ENCODE results near the gene OLFML2B.
"Not testable (repeated sequence)": the region's sequence is repeated elsewhere in the genome, so short reads cannot be mapped to it uniquely, and the experiment has no call there.

Gene OLFML2B

DNA sequence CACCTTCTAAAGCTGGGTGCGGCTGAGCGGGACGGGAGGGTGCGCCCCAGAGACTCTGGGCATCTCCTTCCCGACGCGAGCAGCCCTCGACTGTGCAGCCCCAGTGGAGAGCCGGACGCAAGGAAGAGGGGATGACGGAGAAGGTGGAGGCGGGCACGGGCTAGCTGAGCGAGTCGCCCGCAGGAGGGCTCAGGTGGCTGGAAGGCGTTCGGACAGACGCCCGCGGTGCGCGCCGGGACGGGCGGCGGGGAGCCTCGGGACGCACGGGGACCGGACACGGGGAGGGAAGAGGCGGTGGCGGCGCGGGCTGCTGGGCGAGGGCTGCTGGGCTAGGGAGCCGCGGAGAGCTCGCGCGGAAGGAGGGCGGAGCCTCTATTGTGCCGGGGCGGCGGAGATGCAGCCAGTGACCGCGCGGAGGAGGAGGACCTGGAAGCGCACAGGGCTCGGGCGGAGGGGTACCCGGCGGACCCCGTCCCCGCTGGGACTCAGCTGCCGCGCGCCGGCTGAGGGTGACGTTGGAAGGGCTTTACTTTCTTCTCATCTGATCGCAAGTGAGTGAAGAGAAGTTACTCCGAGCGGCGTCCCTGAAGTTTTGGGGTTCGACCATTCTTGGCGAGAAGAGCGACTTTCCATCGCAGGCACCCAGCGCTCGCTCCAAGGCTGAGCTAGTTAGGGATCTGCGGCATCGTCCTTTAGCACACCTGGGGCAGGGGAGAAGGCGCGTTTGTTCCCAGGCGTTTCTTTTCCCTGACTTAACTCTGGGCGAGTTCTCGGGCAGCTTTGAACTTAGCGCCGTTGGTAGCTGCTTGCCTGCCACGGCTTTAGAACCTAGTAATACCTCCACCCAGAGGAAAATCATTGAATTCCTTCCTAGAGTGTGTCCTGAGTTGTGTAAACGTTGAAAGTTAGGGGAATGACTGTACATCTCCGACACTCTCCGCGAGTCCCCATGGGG is at the start of gene OLFML2B:
Gene OLFML2B, minus strand, starts transcription at position 323 of the 955 bp plus-strand sequence. CDS start 439 bp downstream, outside the sequence.
- peak; percentile 86 for DNase-seq (ENCODE audit: low spot score)

DNA sequence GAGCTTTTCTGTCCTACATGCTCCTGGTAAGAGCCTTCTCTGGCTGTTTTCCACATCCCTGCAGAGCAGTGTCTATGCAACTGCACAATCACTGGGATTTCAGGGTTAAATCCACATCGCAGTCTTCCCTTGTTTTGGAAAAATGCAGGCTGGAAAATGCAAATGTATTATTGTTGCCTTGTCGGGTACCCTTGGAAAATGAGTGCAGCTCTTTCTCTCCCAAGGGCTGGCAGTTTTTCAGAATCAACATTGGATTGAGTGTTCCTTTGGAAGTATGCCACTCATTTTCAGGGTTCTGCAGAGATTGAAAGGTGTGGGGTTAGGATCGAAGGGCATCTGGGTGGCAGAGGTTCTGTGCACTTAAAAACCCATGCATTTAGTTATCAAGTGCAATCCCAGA is 49.1 kb upstream of the OLFML2B start:
- no peak for DNase-seq (ENCODE audit: low spot score)

DNA sequence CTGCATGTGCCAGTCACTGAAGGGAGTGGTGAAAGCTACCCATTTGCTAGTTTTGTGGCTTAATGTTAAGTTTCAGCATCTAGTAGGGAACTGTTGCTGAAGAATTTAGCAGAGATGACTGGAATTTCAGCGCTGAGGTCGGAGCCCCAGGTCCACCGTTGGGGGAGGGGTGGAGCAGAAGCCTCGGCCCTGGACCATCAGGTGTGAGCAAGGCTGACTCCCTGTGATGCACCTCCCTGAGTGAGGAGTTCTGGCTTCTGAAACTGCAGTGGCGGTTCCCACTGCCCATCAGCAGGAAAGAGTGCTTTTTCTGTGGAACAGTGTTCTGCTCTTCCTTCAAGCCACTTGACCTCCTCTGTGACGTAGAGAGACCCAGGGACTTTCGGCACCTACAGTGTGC is 47.2 kb upstream of the OLFML2B start:
- no peak for DNase-seq (ENCODE audit: low spot score)

DNA sequence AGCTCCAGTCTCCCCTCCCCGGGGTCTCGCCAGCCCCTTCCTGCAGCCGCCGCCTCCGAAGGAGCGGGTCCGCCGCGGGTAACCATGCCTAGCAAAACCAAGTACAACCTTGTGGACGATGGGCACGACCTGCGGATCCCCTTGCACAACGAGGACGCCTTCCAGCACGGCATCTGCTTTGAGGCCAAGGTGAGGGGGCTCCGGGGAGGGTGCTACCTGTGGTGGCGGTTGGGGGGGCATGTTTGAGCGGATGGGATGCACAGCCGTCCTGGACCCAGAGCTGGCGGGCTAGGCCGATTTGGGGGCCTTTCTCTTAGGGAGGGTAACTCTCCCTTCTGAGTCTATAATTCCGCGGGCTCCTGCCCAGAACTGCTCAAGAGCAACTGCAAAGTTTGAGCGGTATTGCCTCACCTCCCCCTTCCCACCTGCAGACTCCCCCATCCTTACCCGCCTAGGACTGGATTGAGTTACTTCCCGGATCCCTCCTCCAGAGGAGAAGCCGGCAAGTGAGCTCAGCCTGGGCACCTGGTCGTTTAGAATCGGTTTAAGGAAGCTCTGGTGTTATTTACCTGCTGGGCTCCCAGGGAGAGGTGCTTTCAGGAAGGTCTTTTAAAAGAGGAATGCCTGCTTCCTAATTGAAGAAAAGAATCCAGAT is 46.6 kb upstream of the OLFML2B start:
- no peak for DNase-seq (ENCODE audit: low spot score)

DNA sequence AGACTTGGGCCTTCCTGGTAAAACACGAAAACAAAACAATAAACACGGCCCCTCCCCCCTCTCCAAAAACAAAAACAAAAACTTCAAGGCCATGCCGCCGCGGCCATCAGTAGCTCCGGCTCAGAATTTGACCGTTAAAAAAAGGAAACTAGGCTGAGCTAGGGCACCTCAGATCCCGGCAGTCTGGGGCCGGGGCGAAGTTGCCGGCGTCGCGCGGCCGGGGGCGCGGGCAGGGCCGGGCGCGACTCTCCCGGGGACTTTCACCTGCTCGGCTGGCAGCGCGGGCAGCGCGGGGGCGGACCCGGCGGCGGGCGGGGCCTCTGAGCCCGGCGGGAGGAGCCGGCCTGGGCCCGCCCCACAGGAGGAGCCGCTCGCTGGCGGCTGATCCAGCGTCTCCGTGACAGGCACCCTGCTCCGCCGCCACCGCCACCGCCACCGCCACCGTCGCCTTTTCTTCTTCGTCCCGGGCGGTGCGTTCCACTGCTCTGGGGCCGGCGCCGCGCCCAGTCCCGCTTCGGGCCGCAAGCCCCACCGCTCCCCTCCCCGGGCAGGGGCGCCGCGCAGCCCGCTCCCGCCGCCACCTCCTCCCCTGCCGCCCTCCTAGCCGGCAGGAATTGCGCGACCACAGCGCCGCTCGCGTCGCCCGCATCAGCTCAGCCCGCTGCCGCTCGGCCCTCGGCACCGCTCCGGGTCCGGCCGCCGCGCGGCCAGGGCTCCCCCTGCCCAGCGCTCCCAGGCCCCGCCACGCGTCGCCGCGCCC is 45.8 kb upstream of the OLFML2B start, which contains the start of gene NOS1AP:
Gene NOS1AP, plus strand, starts transcription at position 358 of the 760 bp plus-strand sequence. CDS start 487 bp downstream, outside the sequence.
- DNase-seq (ENCODE audit: low spot score), result peak; percentile 90

DNA sequence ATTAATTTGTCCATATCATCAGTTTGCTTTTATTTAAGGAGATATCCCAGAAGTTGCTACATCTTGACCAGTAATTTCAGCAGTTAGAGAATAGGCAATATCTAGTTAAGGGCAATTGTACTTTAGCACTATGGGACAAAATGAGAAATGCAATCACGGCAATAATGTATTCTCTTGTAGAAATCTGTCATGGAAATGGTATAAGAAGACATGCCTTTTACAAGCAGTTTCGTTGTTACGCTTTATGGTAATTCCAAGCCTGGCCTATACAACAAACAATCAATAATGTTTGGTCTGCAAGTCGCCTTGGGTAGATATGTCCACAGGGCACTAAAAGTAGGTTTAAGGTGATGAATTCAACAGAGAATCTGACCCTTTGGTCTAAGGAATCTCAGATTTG is 44.6 kb upstream of the OLFML2B start:
- no peak for DNase-seq (ENCODE audit: low spot score)

DNA sequence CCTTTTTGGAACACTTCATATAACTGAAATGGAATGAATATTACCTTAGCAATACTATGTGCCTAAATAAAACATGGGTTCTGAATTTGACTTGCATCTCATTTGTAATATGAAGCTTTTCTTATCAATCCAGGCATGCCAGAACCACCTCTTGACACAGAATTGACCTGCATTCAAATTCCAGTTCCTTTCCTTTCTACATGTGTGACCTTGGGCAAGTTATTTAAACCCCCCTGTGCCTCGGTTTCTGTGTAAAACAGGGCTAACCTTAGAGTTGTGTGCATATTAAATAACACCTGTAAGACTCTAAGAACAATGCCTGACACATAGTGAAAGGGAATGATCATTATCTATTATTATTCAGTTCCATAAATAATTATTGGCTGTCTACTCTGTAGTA is 43.8 kb upstream of the OLFML2B start:
- DNase-seq (ENCODE audit: low spot score), result no peak

DNA sequence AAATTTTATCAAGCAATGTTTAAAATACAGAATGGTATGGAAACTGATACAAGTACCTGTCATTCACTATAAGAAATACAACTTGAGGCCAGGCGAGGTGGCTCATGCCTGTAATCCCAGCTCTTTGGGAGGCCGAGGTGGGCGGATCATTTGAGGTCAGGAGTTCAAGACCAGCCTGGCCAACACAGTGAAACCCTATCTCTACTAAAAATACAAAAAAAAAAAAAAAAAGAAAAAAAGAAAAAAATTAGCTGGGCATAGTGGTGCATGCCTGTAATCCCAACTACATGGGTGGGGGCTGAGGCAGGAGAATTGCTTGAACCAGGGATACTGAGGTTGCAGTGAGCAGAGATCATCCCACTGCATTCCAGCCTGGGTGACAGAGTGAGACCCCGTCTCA is 43.2 kb upstream of the OLFML2B start:
- not testable (repeated sequence) for DNase-seq (ENCODE audit: low spot score)

DNA sequence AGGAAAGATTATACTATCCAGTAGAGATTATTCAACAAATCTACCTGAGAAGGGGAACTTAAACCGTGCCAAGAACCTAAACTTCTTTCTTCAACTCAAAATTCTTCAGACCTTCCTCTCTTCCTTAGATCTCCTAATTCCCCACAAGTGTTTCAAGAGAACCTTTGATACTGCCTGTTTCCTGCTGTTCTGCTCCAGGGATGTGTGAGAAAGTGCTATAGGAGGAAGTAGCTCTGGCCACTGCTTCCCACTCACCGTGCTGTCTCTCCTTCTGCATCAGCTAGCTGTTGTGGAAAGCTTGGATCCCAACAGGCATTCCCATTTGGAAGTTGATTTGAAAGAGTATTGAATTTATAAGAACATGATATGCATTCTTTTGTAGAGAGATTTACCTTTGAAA is 41.3 kb upstream of the OLFML2B start:
- DNase-seq (ENCODE audit: low spot score), result no peak

DNA sequence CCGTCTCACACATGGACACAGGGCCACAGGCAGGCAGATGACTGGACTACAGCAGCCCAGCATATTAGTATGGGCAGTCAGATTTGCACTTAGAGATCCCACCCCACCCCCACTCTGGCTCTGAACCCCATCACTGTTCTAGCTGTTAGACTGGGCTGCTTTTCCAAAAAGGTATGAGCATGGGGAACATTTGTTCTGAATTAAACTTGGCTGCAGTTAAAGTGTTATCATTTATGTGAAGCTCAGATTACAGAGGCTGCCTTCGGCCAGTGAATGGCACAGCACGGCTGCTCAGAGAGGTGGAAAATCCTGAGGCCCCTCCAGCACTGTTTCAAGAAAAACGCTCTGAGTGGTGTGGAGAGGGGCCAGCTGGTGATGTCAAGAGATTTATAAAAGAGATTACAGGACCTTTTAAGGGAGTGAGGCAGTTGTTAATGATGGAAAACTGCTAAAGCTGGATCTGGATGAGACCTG is 38.9 kb upstream of the OLFML2B start:
- DNase-seq (ENCODE audit: low spot score), result peak; percentile 56

DNA sequence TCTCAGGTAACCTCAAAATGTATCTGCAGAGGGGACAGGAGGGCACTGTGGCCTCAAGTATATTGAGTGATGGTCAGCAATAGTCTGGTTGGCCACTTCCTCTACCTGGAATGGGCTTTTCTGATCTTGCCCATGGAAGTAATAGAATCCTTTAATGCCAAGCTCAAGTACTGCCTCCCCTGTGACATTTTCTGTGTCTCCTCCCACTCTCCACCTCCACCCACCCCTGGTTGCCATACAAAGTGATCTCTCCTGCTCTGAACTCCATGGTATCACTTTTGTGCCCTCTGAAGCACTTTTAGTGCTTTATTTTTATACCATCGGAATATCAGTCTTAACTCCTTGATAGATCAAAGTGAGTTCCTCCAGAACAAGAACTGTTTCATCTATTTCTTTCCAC is 36.6 kb upstream of the OLFML2B start:
- DNase-seq (ENCODE audit: low spot score), result no peak

DNA sequence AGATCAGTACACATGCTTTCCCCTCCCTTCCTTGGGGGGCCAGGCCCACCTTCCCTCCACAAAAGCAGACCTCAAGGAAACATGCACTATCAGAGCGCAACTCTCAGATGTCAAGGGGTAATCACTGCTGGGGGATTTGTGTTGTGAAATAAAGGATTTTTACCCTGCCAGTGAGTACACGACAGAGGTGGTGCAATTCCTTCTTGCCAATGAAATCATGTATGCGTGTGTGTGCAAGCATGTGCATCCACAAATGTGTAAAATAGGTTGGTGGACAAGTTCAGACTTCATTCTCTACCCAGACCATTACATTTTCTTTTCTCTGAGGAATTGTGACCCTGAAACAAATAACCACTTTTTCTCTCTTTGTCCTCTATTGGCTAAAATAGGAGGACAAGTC is 36.1 kb upstream of the OLFML2B start:
- no peak for DNase-seq (ENCODE audit: low spot score)

DNA sequence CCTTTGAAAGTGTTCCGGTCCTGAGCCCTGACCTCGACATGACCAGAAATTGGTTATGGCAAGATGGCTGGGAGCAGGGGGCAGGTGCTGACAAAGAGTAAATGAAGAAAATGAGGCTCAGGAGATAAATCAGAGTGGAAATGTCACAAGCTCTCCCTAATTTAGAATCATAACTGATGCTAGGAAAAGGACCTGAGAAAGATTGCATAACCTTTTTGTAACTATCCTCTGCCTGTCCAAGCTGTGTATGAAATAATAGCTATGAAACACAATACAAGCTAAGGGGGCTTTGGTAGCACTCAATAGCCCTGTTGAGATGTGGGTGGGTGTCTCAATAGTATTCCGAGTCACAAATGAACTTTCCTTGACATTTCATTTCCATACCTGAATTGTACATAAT is 32.9 kb upstream of the OLFML2B start:
- DNase-seq (ENCODE audit: low spot score), result no peak

DNA sequence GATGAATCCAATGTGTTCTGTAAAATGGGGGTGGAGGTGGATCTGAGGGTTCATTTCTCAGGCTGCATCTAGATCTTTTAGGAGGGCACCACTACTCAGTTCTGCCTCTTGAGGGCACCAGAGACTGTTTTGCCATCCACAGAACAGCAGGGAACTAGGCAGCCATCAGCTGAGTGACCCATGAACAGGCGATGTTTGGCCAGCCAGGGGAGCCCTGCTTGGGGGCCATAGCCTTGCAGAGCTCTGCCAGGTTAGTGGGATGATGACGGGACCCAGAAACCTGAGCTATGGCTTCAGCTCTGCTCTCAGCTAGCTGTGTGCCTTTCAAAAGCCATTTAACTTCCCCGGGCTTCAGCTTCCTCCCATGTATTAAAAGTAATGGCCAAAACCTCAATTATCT is 32.4 kb upstream of the OLFML2B start:
- peak; percentile 77 for DNase-seq (ENCODE audit: low spot score)

DNA sequence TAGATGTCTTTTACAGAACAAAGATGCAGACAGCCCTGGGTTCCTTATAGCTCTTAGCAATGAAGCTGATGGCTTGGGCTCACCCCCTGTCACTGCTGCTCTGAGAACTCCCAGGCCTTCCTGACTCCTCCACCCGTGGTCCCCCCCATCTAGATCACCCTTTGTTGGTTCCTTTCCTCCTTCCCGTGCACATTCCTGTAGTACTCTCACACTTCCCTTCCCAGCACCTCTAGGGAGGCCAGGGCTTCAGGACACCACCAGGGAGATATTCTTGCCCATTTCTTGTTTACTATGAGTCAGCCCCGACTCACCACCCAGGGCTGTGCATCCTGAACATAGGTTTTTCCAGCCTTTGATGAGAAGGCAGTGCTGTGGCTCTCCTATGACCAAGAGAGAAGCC is 31.4 kb upstream of the OLFML2B start:
- DNase-seq (ENCODE audit: low spot score), result no peak

DNA sequence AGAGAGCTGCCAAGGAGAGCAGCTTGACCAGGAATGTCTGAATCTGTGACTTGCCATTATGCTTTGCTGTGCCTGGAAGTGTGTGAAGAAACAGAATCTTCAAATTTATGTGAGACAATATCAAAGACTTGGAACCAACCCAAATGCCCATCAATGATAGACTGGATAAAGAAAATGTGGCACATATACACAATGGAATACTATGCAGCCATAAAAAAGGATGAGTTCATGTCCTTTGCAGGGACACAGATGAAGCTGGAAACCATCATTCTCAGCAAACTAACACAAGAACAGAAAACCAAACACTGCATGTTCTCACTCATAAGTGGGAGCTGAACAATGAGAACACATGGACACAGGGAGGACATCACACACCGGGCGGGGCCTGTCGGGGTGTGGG is 30.3 kb upstream of the OLFML2B start:
- not testable (repeated sequence) for DNase-seq (ENCODE audit: low spot score)

DNA sequence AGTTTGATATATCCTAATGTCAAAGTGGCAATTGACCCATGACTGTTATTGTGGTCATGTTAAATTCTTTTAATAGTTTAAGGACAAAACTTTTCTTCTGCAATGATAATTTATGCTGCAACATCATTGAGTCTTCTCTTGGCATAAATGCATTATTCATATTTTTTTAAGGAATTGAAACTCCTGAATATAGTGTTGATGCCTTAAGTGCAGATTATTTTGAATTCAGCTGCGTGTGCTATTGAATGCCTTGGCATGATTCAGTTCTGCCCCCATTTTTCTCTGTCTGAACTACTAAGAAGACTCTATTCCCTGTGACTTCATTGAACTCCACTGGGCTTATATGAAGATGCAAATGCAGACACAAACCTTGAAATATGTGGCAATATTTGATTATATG is 23.3 kb upstream of the OLFML2B start:
- no peak for DNase-seq (ENCODE audit: low spot score)

DNA sequence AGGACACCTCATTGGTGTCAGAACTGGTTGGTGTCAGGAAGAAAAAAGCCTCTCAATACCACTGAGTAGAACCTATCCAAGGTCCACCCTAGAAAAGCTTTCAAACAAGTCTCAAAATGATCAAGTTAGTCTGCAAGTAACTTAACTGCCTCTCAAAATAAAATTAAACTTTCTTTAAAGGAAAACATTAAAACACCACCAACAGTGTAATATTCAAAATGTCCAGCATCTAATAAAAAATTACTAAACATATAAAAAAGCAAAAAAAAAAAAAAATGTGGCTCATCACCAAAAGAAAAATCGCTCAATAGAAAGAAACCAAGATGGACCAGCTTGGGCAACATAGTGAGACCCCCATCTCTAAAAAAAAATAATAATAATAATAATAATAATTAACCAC is 18.7 kb upstream of the OLFML2B start:
- DNase-seq (ENCODE audit: low spot score), result no peak

DNA sequence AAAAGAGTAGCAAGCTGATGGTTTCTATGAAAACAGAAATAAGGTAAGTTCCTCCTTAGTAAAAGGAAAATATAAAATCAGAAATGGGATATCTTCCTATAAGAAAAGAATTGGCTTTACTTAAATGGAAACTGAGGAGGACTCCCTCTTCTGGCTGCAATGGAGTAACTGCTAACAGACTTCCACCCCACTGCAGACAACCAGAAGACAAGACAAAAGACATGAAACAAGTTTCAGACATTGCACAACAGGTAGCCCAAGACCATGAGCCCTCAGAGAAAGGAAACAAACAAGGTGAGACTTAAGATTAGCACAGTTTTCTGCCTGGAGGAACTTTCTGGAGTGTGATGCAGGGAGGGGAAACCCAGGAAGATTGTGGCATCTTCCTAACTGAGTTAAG is 17.0 kb upstream of the OLFML2B start:
- no peak for DNase-seq (ENCODE audit: low spot score)

DNA sequence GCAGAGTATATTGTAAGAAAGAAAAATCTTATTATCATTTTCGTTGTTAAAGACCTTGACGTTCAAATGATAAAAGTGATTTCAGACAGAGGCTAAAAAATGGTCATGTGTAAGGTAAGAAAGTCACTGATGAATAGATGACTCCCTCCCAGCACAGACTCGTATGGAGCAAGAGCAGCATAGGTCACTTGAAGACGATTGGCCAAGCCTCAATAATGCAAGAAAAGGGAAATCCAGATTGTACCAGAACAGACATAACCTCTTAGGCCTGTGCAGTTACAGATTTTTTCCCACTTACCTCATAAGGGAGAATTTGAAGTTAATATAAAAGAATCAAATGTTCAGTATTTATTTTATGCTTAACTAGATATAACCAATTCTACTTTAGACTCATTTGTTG is 16.3 kb upstream of the OLFML2B start:
- DNase-seq (ENCODE audit: low spot score), result no peak

DNA sequence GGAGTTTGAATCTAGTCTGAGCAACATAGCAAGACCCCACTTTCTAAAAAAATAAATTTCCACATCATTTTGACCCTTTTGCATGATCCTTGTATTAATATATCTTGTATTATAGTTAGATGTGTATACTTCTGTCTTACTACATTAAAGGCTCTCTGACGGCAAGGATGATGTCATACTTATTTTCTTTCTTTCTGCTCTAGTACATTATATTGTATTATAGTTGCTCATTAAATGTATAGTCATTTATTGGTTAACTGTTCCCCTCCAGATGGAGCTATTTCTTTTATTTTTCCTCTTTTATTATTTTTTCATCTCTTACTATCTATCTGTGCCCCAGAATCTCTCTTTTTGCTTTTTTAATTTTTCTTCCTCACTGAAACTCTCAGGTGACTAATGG is 15.0 kb upstream of the OLFML2B start:
- no peak for DNase-seq (ENCODE audit: low spot score)

DNA sequence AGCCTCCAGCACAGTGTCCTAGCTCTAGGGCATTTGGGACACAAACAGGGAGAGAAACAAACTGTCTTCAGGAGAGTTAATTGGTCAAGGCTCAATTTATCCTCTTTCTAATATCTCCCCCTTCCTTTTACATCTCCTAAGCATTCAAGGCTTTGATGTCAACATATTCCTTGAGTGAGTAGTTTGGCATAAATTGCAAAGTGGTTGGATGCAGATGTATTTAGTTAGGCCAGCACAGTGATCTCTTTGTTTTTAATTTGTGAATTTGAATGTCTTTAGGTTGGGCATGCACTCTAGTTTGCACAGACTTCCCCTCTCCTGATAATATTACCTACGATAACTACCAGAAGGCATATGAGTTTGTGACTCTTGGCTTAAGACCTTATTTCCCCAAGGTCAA is 12.5 kb upstream of the OLFML2B start:
- DNase-seq (ENCODE audit: low spot score), result no peak
